HG03575 (cell line): ENCODE data around the gene CRACDL.
"Not testable (repeated sequence)": the region's sequence is repeated elsewhere in the genome, so short reads cannot be mapped to it uniquely, and the experiment has no call there.

Source experiments
- ATAC-seq: cut with Tn5 transposase; IDR thresholded peaks from one replicate; pipeline ENCODE4 v1.9.1; 2021; ENCODE audit not compliant: unreplicated experiment, insufficient number of reproducible peaks, low FRiP score; ENCODE audit errors: extremely low read depth

CRACDL gene

GRCh38 chr2:98773169-98773568 is 162.9 kb downstream of the CRACDL start:
- ATAC-seq, result no peak

DNA sequence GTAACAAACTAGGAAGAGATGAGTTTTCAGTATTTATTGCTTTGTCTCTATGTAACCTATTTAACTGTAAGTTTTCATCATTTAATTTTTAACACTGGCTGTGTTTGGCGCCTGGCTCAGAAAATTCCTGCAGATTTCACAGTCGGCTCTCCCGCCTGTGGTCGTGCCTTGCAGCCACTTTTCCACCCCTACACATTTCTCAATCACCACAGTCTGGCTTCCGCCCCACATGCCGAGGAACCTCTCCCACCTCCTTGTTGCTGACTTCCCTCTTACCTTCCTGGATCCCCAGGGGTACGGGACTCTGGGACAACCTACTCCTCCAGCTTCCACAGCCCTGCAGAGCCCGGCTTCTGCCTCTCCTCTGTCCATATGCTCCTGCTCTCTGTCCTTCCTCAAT is 163.5 kb downstream of the CRACDL start:
- no peak for ATAC-seq

GRCh38 chr2:98771721-98772524 is 164.1 kb downstream of the CRACDL start:
- ATAC-seq, result no peak

- ATAC-seq, result no peak
These were observed 164.8 kb downstream of the CRACDL start for GRCh38 chr2:98771264-98771663.

DNA sequence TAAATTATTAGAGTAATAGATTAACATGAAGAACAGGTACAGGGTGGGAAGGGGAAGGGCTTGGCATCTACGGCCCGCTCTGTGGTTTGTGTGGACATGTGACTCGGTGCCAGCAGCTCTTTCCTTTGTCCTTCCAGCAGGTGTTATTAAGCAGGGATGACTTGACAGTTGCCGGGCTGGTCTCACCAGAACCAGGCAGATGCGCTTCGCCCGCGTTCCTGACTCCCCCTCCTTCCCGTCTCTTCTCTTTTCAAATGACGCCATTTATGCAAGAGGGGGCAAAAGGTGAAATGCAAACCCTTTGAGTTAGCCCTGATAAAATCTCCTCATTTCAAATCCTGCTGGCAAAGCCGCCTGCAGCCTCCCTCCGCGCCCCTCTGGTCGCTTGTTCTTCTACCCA is 166.2 kb downstream of the CRACDL start:
- no peak for ATAC-seq

- no peak for ATAC-seq
These were observed 166.9 kb downstream of the CRACDL start for GRCh38 chr2:98769114-98769476.

DNA sequence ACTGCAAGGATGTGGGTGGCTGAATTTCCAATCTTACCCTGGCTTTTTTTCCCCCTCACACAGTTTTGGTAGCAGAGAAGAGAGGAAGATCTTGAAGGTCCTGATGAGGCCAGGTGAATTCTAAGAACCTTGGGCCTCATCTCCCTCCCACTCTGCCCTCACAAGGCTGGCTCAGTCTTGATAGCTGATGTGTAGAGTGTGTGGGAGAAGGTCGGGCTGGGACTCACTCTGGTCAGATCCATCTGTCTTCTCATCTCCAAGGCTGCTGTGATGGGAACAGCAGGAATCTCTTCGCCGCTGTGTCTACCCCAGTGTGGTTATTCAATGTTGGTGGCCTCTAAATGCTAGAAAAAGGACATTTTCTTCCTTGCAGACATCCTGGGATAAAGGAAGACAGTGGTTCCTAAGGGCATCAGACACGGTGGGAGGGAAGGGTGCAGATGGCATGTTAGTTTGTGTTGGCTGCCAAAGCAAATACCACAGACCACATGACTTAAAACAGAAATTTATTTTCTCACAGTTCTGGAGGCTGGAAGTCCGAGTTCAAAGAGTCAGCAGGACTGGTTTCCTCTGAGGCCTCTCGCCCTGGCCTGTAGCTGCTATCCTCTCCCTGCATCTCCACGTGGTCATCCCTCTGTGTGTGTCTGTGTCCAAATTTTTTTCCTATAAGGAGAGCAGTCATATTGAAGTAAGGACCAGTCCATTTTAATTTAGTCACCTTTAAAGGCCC is 167.5 kb downstream of the CRACDL start:
- no peak for ATAC-seq

DNA sequence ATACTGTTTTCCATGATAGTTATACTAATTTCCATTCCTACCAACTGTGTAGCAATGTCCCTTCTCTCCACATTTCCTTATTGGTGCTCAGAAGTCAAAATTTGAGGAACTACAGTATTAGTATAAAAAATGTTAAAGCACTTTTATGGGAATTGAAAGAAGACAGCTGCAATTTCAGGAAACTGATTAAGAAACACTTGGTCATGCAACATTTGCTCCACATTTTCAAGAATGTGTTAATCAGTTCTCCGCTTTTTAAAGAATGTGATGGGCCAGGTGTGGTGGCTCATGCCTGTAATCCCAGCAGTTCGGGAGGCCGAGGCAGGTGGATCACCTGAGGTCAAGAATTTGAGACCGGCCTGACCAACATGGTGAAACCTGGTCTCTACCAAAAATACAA is 171.5 kb downstream of the CRACDL start:
- ATAC-seq, result no peak

GRCh38 chr2:98763209-98763951 is 172.6 kb downstream of the CRACDL start:
- no peak for ATAC-seq

DNA sequence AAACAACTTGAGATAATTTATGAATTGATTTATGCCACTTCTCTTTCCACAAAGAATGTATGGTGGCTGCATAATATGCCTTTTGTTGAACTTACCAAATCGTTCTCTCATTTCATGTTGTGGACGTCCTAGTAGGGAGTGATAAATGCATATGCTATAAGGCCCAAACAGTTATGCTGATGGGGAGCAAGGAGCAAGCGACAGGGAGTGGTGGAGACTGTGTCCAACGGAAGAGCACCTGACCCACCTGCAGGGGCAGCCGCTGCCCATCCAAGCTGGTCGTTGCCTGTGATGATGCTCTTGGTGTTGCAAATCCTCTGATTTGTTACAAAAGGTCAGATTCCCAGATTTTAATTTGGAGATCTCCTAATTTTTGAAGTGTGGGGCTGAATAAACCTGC is 174.1 kb downstream of the CRACDL start:
- ATAC-seq, result no peak

DNA sequence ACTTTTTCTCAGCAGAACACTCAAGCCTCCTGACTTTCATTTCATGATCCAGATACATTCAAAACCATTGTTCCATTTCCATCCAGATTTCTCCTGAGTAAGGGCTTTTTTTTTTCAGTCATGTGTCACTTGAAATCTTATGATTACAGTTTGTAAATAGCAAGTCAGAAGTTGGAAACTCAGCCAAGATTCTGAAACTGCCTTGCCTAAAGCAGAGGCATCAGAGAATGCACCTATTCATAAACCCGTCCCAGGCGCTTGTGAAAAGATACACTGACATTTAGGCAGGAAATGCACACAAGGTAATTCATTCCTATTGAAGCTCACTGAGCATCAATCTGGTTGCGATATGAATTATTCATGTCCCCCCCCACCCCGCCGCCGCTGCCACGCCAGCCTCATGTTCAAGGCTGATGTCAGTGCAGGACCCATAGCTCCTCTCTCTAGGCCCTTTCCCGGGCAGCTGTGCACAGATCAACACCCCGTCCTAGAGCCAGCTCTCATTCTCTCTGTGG is 174.7 kb downstream of the CRACDL start:
- ATAC-seq, result no peak

- ATAC-seq, result no peak
These were observed 176.0 kb downstream of the CRACDL start for GRCh38 chr2:98759827-98760625.

DNA sequence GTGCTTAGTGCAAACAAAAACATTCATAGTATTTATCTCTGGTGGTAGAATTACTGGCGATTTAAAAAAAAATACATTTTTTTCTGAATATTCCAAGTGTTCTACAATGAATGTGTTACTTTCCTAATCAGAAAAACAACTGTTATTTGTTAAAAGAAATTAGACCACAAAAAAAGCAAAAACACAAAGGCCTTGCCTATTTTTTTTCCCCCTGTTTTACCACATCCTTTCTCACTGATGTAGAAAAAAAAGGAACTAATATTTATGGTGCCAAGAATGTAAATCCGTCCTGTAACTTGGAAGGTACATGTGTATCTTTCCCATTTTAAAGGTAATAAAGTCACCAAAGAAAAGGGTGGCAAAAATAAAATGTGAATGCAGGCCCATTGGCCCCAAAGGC is 176.7 kb downstream of the CRACDL start:
- ATAC-seq, result no peak

- no peak for ATAC-seq
These were observed 178.1 kb downstream of the CRACDL start for GRCh38 chr2:98757904-98758421.

- ATAC-seq, result no peak
These were observed 182.2 kb downstream of the CRACDL start for GRCh38 chr2:98753801-98754200.

- not testable (repeated sequence) for ATAC-seq
These were observed 183.3 kb downstream of the CRACDL start for GRCh38 chr2:98752711-98753110.

DNA sequence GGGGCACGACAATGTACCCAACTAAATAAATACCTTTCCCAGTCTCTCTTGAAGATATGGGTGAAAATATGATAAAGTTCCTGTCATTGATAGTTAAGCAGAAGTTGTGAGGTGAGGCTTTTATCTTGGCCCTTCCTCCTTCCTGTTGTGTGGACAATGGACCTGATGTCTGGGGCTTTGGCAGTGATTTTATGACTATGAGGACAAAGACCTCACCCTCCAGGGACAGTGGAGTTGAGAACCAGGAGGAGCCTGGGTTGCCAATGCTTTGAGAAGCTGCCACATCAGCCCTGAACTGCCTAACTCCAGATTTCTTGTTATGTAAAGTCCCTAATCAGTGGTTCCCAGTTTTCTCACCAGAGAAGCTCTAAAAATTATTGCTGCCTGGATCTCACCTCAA is 184.3 kb downstream of the CRACDL start:
- no peak for ATAC-seq

- no peak for ATAC-seq
These were observed 185.3 kb downstream of the CRACDL start for GRCh38 chr2:98750593-98751282.
